ENCODE results near the gene KIF23.
A peak's percentile ranks its signal among the peaks of the same experiment; 100 is the strongest.

The KIF23 gene

DNA sequence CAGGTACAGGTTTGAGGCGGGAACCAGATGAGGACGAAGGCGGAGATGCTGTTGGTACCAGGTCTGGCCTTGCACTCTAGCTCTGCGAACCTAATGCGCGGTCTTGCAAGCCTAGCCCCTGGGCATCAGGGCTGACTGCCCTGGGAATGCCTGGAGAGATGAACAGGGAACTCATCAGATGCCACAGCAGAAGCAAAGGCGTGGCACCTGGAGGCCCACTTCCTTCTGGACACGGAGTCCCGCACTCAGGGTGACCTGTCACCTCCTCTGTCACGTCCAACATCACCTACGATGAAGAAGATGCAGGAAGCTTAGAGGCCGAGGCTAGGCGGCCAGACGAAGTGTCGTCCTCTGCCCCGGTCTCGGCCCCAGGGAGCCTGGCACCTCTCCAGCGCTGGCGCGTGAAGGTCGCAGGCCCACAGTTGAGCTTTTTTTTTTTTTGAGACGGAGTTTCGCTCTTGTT lies 47.9 kb downstream of the KIF23 start:
- Histone ChIP-seq H3K4me3 (ENCODE audit: severe bottlenecking) (peak overlapping the region; percentile 42), H3K27me3 (ENCODE audit: insufficient read depth, poor library complexity, severe bottlenecking) (no peaks in the 10 kb centered on the region), H3K9me3 (ENCODE audit: severe bottlenecking) (no peaks in the 10 kb centered on the region), H3K4me1 (ENCODE audit: insufficient read depth, poor library complexity, severe bottlenecking) (peaks cover 24% of the 10 kb centered on the region), H3K36me3 (ENCODE audit: low read depth) (peaks cover 10% of the 10 kb centered on the region), H3K27ac (ENCODE audit: poor library complexity, severe bottlenecking) (peak overlapping the region; percentile 62)
- ATAC-seq (ENCODE audit: low read depth): no peak
- TF ChIP-seq, protein P1, sequence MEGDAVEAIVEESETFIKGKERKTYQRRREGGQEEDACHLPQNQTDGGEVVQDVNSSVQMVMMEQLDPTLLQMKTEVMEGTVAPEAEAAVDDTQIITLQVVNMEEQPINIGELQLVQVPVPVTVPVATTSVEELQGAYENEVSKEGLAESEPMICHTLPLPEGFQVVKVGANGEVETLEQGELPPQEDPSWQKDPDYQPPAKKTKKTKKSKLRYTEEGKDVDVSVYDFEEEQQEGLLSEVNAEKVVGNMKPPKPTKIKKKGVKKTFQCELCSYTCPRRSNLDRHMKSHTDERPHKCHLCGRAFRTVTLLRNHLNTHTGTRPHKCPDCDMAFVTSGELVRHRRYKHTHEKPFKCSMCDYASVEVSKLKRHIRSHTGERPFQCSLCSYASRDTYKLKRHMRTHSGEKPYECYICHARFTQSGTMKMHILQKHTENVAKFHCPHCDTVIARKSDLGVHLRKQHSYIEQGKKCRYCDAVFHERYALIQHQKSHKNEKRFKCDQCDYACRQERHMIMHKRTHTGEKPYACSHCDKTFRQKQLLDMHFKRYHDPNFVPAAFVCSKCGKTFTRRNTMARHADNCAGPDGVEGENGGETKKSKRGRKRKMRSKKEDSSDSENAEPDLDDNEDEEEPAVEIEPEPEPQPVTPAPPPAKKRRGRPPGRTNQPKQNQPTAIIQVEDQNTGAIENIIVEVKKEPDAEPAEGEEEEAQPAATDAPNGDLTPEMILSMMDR (IDR thresholded peaks at IDR 0.05; ENCODE audit: poor library complexity, severe bottlenecking): no peak
- peak; percentile 66 for DNase-seq (ENCODE audit: low spot score)

DNA sequence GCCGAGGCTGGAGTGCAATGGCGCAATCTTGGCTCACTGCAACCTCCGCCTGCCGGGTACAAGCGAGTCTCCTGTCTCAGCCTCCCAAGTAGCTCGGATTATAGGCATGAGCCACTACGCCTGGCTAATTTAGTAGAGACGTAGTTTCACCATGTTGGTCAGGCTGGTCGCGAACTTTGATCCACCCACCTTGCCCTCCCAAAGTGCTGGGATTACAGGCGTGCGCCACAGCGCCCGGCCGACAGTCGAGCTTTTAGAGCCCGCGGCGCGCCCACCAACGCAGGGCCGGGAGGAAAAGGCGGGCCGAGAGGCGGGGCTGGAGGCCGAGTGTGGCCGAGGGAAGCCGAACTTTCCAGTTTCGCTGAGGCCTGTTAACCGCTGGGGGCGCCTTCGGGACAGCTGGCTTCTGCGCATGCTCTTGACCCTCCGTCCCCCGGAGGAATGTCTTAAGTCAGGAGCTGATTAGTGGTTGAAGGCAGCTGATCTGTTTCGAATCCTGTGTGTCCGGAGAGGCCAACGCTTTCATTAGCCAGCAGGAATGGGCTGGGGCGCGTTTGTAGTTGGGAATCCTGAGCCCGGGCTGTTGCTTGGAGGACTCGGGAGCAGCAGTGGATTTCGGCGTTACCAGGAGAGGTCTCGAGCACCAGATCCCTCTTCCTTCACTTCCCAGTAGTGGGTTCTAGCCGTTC lies 48.5 kb downstream of the KIF23 start:
- H3K9me3 ChIP-seq (ENCODE audit: severe bottlenecking): no peaks in the 10 kb centered on the region
- peak overlapping the region; percentile 42 for H3K4me3 ChIP-seq (ENCODE audit: severe bottlenecking)
- no peaks in the 10 kb centered on the region for H3K27me3 ChIP-seq (ENCODE audit: insufficient read depth, poor library complexity, severe bottlenecking)
- peaks cover 5% of the 10 kb centered on the region; the same call in 1 of the 2 replicates for H3K36me3 ChIP-seq (ENCODE audit: low read depth)
- TF ChIP-seq, protein P1 (IDR thresholded peaks at IDR 0.05; ENCODE audit: poor library complexity, severe bottlenecking): peak; percentile 99
- H3K4me1 ChIP-seq (ENCODE audit: insufficient read depth, poor library complexity, severe bottlenecking): peaks cover 26% of the 10 kb centered on the region
- peak; percentile 82 for ATAC-seq (ENCODE audit: low read depth)
- peak; percentile 96 for DNase-seq (ENCODE audit: low spot score)
- H3K27ac ChIP-seq (ENCODE audit: poor library complexity, severe bottlenecking): peak overlapping the region; percentile 62

DNA sequence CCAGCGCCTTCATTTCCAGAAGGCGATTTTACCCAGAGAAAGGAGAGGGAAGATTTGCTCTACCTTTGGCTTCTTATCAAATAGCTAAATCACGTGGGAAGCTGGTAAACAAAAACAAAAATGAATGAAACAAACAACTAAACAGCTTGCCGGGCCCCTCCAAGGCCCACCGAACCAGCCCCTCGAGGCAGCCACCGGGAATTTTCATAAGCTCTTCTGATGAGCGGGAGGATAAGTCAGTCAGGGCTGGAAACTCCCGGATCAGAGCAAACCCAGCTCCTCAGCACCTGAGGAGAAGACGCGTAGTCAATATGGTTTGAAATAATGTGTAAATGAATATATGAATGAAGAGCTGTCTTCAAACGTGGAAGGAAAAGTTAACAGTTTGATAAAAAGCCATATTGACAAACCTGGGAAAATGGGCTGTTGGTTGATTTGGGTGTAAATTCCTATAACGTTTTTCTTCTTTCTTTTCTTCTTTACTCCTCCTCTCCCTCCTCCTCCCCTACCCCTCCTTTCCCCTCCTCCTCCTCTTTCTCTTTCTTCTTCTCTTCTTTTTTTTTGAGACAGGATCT lies 49.1 kb downstream of the KIF23 start:
- Histone ChIP-seq H3K4me3 (ENCODE audit: severe bottlenecking) (peak overlapping the region; percentile 42), H3K4me1 (ENCODE audit: insufficient read depth, poor library complexity, severe bottlenecking) (peaks cover 32% of the 10 kb centered on the region), H3K27ac (ENCODE audit: poor library complexity, severe bottlenecking) (peak overlapping the region; percentile 62), H3K27me3 (ENCODE audit: insufficient read depth, poor library complexity, severe bottlenecking) (no peaks in the 10 kb centered on the region), H3K9me3 (ENCODE audit: severe bottlenecking) (no peaks in the 10 kb centered on the region), H3K36me3 (ENCODE audit: low read depth) (0 out of 2 replicates have a peak, but pooled peaks cover 3% of the 10 kb centered on the region)
- TF ChIP-seq, protein P1 (IDR thresholded peaks at IDR 0.05; ENCODE audit: poor library complexity, severe bottlenecking): no peak
- DNase-seq (ENCODE audit: low spot score): peak; percentile 50
- no peak for ATAC-seq (ENCODE audit: low read depth)

DNA sequence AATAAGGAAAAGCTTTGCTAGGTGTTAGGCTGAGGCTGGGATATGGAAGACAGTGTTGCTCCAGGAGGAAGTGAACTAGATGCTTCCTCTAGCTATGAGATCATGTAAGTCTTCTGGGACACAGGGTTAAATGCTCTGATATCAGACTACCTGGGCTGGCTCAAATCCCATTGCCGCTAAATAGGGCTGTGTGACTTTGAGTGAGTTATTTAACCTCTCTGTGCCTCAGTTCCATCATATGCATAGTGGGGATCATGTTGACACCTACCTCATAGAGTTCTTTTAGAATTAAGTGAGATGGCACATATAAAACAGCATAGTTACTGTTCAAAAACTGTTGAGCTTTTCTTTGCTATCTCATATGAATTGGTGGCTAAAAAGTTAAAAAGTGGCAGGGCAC lies 51.1 kb downstream of the KIF23 start:
- no peak overlapping the region for H3K4me3 ChIP-seq (ENCODE audit: severe bottlenecking)
- TF ChIP-seq, protein P1 (IDR thresholded peaks at IDR 0.05; ENCODE audit: poor library complexity, severe bottlenecking): no peak
- DNase-seq (ENCODE audit: low spot score): peak; percentile 7
- ATAC-seq (ENCODE audit: low read depth): no peak
- peak overlapping the region; percentile 21 for H3K27ac ChIP-seq (ENCODE audit: poor library complexity, severe bottlenecking)
- H3K9me3 ChIP-seq (ENCODE audit: severe bottlenecking): no peaks in the 10 kb centered on the region
- no peaks in the 10 kb centered on the region for H3K36me3 ChIP-seq (ENCODE audit: low read depth)
- peaks cover 46% of the 10 kb centered on the region for H3K4me1 ChIP-seq (ENCODE audit: insufficient read depth, poor library complexity, severe bottlenecking)
- no peaks in the 10 kb centered on the region for H3K27me3 ChIP-seq (ENCODE audit: insufficient read depth, poor library complexity, severe bottlenecking)

DNA sequence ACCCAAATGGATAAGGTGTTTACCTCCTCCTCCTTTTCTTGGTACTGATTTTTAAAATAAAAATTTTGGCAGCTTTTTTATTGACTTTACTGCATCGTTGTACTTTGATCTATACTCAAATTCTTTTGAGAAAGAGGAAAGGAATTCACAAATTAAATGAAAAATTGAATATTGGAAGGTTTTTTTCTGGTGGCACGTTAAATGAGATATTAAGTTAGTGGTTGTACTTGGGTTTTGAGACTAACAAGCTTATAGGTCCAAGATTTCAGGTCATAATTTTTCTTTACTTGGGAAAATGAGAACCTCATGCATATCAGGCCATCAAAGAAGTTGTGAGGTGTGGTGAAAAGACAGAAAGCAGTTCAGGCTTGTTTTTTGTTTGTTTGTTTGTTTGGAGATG lies 52.6 kb downstream of the KIF23 start:
- TF ChIP-seq, protein P1 (IDR thresholded peaks at IDR 0.05; ENCODE audit: poor library complexity, severe bottlenecking): no peak
- DNase-seq (ENCODE audit: low spot score): no peak

More for the DNA sequence above, 52.6 kb downstream of the KIF23 start:
- Histone ChIP-seq H3K27ac (ENCODE audit: poor library complexity, severe bottlenecking) (peak overlapping the region; percentile 21), H3K4me1 (ENCODE audit: insufficient read depth, poor library complexity, severe bottlenecking) (peaks cover 46% of the 10 kb centered on the region), H3K4me3 (ENCODE audit: severe bottlenecking) (no peak overlapping the region), H3K27me3 (ENCODE audit: insufficient read depth, poor library complexity, severe bottlenecking) (no peaks in the 10 kb centered on the region), H3K36me3 (ENCODE audit: low read depth) (no peaks in the 10 kb centered on the region), H3K9me3 (ENCODE audit: severe bottlenecking) (no peaks in the 10 kb centered on the region)
- ATAC-seq (ENCODE audit: low read depth): no peak

Measured in RWPE2 (cell line).